Femur (tissue), 1 donor: Measurements from ENCODE around the gene ANAPC1.
"Not testable (repeated sequence)": the region's sequence is repeated elsewhere in the genome, so short reads cannot be mapped to it uniquely, and the experiment has no call there.

Experiments used
- DNase-seq: peaks from one replicate; pipeline ENCODE4 v3.0.0-alpha.2; 2017

Gene ANAPC1

DNA sequence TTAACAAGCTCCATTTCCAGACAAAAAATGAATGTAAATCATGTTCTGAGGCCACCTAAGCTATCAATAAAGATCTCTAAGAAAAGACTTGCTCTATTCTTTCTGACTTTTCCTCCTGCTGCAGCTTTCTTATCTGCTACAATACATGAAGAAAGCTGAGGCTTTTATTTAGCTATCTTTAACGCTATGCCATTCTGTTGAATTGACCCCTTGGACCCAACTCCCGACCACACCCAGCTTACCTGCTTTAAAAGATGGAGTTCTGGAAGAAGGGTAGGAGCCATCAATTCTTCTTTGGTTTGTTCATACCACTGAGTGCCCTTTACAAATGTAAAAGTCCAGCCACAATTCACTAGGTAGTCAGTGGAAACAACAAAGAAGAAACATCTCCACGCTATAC is 99.9 kb downstream of the ANAPC1 start:
- DNase-seq = not testable (repeated sequence)

DNA sequence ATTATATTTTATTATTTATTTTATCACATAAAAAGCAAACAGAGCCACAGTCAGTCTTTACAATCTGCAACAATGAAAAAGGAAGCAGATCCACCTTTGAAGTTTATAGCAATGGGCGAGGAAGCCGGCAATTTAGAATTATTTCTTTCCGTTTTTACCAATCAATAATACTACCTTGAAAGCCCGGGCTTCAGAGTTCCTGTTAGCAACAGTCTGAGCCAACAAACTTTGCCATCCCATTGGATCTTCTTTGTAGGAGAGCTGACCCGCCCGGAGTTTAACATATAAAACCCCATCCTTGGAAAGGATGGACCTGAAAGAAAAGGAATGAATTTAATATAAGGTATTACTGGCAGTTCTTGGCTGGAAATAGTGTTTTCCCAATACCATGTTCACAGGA is 101.8 kb downstream of the ANAPC1 start:
- DNase-seq = not testable (repeated sequence)

DNA sequence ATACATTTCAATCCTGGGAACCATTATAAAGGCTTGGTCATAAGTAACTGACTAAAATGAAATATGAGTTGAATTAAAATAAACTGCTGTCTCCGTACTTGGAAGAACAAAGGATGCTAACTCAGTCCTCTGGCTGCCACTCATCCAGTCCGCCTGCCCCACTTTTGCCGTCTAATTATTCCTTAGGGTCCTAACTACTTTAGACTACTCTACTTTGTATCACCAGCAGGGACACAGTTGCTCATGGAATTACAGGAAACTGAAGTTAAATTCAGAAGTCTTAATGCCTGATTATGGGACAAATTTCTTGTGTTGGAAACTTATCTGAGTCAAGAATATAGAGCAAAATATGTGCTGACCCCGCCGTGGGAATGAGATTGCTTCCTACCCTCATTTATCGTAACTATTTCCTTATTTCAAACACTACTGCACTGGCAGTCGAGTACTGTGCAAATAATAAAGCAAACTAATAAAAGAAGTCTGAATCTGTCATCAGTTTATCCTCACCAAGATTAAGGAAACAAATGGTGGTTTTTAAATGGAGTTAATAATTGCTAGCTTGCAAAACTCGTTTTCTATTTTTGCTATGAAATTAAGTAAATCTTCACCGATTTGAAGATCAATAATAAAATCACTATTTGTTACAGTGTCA is 102.4 kb downstream of the ANAPC1 start:
- not testable (repeated sequence) for DNase-seq

DNA sequence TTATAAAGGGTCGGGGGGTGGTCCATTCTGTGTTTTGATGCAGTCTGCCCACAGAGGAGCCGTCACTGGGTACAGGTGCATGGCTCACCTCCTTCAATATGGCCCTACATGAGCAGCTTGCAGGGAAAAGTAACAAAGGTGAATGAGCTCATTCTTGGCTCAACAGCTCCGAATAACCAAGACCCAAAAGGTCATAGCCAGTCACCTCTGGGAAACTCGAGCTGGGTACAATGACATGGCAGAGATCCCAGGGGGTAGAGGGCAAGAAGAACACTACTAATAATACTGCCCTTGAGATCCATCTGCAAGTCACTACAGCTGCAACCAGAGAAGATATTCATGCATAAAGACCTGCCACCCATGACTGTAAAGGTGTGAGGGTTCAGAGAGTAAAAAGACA is 106.8 kb downstream of the ANAPC1 start:
- not testable (repeated sequence) for DNase-seq

DNA sequence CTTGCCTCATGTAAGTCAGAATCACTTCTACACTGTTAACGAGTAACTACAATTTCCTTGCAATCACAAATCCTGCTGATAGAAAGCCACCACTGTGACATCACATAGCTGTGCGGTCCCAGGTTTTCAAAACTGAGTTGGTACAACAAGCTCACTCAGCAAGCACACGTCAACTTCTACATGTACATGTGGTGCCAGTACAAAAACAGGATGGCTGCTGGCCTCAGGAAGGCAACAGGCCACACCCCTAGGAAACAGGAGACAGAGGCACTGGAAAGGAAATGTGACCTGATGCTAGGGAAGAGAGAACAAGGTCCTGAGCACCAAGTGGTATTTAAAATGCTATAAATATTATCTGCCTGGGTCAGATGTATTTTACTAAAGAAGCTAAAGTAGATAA is 107.7 kb downstream of the ANAPC1 start:
- DNase-seq = not testable (repeated sequence)

DNA sequence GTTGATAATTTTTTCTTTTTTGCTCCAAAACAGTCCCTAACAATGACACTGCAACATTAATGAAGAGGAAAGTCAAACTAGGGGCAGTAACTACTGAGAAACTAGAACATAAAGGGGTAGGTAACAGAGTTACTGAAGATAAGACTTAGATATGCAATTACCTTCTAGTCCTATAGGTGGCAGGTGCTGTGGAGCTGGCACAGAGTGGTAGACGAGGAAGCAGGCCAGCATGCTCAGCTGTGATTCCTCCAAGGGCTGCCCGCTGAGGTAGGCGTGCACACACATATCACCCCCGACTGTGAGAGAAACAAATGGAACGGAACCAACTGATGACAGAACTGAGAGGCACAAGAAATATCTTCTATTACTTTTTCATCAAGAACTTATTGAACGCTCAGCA is 111.8 kb downstream of the ANAPC1 start:
- DNase-seq = not testable (repeated sequence)

DNA sequence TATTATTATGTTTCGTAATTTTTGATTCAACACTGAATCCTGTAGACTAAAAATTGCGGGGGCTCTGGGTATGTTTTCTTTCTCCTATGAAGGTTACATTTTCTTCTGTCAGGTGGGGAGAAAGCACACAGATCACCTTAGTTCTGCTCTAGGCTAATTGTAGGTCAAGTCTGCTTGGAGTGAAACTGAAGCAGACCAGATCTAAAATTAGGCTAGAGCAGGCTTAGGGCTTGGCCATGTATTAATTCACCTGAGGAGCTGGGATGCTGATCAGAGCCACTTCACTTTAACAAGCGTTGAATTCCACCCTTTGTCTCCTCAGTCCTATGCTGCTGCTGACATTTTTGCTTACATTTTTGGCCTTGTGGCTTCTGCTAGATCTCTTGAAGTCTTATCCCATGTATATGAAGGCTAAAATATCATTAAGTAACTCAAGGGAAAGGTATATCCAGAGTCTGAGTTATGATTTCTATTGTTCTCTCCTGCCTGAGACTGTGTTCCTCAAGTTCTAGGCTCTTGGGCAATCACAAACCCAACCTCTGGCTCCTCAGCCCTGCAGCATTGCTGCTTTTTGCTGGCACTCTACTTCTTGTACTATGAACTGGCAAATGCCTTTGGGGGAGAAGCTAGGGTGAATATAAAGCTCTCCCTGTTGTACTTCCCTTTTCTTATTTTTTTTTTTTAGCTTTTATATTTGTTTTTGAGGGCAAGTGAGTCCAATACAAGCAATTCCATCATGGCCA is 112.9 kb downstream of the ANAPC1 start:
- not testable (repeated sequence) for DNase-seq

DNA sequence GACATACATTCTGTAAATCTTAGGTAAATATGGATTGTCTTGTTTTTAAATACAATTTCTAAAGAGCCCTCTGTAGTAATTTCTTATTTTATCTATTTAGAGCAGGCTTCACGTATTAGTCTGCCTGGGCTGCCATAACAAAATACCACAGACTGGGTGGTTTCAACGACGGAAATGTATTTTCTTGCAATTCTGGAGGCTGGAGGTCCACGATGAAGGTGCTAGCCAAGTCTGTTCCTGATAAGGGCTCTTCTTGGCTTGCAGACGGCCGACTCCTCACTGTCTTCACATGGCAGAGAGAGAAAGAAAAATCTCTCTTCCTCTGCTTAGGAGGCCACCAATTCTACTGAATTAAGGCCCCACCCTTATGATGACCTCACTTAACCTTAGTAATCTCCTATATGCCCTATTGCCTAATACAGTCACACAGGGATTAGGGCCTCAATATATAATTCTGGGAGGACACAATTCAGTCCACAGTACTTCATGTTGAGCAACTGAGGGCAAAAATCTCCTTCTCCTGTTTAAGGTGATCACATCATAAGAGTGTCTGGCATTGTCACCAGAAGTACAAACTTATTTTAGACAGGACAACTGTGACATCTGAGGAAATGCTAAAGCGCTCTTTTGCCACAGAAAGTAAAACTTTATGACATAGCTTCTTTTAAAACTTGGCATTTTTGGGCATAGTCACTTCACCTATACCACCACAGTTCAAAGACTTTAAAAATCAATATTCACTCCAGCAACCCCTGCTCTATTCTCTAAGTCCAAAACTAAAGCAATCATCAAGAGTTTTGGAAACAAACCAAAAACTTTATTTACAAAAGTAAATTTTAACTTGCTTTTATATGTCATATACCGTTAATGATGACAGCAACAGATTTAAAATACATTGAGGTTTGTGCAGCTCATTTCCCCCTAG is 115.5 kb downstream of the ANAPC1 start:
- DNase-seq = not testable (repeated sequence)

DNA sequence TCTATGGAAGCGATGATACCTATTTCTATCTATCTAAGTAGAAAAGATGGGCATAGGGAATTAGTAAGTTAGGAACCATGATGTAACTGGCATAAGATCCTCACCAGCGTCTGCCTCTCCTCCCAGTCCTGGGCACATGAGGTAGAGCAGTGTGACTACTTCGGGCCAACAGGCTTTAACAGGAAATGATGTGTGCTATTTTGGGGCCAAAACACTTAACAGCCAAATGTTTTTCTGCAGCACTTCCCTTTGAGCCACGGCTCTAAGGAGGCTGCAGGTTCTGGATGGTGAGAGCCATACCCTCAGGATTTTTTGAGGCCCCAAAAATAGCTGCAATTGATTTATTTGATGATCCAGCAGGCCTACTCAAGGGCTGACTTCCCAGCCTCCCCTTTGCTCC is 116.9 kb downstream of the ANAPC1 start:
- not testable (repeated sequence) for DNase-seq

DNA sequence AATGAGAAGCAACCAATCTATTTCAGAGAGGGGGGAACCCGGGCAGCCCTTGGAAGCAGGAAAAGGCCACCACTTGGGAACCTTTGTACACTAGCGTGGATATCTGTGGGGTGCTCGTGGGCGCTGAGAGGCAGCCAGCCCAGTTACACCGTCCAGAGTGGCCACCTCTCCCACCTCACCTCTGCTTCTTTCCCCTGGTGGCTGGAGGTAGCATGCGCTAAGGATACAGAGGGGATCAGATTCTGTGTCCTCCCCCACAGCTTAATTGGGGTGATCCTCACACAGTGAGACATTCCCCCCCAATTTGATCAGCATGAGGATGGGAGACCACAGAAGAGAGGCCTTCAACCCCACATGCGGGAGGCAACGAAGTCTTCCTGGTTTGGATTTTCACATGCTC is 117.7 kb downstream of the ANAPC1 start:
- not testable (repeated sequence) for DNase-seq

DNA sequence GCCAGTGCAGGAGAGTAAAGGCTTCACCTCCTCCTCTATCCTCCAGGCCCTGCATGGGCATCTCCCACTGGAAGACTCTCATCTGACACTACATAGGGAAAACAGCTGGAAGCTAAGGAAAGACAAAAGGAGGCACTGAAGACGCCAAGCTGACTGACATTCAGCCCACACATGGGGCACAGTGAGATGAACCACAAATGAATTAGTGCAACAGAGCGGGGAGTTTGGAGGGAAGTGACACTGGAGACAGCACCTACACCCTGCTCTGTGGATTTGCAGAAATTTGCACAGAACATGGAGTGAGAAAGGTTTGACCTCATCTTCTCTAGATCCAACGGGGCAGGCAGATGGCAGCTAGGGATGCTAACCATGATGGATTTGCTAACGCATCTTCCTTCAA is 119.8 kb downstream of the ANAPC1 start:
- not testable (repeated sequence) for DNase-seq

DNA sequence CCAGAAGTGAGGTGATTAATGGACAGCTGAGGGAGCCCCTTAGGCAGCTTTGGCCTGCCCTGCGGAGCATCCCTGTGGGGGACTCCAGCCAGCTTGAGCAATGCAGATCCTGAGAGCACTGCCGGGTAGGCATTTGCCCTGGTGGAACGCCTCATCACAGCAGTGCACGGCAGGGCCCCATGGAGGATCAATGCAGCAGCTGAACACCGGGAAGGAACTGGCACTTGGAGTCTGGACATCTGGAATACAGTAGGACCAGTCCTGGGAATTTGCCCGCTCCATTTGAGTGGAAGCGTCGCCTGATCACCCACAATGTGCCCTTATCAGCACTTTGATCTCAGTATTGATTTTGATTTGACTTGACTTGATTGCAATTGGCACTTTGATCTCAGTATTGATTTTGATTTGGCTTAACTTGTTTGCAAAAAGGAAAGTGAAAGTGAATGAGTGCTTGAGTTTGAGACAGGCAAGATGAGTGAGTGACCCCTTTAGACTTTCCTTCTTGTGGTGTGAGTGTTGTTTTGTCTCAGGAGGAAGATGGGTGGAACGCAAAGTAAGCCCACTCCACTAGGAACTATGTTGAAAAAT is 123.2 kb downstream of the ANAPC1 start:
- DNase-seq = not testable (repeated sequence)

DNA sequence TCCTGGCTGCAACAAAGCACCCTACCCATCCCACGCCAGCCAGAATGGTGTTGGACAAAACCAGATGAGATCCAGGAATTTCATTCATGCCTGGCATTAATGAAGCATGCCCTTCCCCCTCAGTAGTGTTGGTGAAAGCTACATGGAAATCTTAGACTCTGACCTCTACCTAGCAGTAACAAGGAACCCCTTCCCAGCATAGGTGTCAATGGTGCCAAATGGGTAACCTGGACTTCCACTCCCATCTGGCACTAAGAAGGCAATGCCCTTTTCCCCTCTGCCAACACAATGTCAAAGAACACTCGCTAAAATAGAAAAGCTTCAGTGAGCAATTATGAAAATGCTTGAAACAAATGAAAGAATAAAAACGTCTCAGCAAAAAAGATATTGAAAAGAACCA is 131.5 kb downstream of the ANAPC1 start:
- DNase-seq = not testable (repeated sequence)

DNA sequence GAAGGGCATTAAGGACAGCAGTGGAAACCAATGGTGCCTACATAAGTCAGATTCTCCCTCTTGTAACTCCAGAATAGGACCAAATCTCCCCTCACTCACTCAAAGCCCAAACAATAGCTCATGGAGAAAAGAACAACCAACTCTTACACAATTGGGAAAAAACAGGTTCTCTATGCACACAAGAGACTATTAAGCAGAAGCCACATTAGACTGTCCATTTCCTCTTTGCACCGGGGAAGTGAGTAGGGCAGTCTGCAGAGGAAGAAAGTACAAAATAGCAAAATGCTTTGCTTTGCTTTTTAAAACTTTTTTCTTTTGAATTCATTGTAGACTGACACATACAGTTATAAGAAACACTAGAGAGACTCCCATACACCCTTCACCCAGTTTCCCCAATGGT is 133.4 kb downstream of the ANAPC1 start:
- not testable (repeated sequence) for DNase-seq

DNA sequence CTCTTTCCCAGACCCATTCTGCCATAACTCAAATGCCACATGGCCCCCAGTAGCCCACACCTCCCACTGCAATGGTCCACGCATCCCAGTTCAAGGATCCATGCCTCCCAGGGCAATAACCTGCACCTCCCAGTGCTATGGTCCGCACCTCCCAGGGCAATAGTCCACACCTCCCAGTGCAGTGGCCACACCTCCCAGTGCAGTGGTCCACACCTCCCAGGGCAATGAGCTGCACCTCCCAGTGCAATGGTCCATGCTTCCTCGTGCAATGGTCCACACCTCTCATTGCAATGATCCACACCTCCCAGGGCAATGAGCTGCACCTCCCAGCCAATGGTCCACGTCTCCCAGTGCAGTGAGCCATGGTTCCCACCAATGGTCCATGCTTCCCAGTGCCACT is 135.6 kb downstream of the ANAPC1 start:
- not testable (repeated sequence) for DNase-seq

DNA sequence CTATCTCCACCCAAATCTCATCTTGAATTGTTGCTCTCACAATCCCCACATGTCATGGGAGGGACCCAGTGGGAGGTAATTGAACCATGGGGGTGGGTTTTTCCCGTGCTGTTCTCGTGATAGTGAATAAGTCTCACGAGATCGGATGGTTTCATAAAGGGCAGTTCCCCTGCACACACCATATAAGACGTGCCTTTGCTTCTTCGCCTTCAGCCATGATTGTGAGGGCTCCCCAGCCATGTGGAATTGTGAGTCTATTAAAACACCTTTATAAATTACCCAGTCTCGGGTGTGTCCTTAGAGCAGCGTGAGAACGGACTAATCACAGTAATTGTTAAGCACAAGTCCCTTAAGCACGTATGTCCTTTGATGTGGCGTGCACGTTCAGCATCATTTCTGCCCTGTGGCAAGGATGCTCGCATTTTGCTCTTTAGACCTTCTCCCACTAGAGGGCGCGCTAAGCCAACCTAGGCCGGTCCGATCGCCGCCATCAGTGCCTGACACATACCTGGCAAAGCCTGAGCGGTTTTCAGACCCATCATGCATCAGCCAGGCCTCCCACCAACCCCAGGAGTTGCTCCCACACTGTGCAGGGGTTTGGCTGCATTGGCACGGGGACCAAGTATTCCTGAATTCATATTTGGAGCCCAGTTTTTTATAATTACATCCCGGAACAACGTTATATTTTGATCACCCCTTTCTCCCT is 136.4 kb downstream of the ANAPC1 start:
- not testable (repeated sequence) for DNase-seq

DNA sequence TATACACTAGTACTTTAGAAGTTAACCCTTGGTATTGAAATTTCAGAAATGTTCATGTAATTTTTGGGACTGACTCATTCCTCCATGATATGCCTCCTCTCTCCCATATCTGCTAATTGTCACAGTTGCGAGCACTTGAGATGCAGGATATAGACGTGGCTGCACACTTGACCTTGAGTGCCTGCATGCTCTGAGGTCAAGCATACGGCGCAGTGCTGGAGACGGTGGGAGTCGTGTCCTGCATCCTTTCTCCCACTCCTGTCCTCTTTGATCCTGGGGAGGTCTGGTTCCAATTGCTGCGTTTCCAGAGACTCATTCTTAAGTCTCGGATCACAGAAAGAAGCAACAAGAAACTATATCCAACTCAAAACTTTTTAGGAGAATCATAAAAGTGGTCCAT is 139.2 kb downstream of the ANAPC1 start:
- not testable (repeated sequence) for DNase-seq

DNA sequence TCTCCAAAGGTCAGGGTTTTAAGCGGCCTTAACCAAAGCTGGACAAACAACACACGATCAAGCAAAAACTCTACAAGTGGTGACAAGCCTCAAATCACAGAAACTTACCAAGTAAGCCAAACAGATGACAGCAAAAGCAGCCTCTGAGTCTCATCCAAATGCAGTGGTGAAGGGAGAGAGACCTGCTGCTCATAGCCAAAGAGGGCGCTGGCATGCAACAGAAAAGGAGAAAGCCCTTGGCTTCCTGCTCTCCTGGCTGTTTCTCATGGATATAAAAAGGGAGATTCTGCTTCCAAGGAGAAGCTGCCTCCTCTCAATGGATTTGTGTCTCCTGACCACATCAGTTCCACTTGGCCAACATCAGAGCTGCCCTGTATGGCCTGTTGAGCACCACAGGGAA is 142.5 kb downstream of the ANAPC1 start:
- DNase-seq = not testable (repeated sequence)

DNA sequence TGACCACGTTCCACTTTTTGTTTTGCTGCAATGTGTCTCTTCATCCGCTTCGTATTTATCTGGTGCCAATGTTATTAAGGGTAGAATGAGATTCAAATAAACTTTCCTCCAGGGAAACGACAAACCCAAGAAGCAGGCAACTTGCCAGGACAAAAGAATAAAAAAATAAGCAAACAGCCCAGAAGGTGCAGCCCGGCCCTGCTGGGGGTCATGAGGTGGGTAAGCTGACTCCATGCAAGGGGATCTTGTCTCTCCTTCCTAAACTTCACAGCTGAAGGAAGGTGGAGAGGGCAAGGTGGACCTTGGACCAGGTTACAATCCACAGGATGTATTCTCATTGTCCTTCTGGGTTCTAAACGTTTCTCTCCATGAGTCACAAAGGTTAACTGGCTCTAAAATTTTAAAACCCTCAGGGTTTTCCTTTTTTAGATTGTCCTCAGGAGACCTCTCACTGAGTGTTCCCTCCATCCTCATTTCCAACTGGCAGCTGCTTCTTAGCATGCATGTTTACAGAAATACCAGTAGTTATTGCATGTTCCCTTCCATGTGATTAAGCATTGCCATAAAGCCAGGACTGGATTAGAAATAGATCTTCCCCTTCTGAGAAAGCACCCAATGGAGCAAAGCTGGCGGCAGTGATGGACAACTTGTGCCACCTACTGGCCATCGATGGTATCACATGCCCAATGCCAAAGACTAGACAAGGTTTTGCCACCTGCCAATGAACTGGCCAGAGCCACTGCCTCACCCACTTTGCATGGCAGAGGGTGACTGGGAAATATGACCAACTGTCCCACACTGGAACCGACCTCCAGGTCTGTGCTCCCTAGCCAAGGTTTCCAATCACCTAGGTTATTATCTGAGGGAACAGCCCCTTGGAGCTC is 147.9 kb downstream of the ANAPC1 start:
- DNase-seq = not testable (repeated sequence)

DNA sequence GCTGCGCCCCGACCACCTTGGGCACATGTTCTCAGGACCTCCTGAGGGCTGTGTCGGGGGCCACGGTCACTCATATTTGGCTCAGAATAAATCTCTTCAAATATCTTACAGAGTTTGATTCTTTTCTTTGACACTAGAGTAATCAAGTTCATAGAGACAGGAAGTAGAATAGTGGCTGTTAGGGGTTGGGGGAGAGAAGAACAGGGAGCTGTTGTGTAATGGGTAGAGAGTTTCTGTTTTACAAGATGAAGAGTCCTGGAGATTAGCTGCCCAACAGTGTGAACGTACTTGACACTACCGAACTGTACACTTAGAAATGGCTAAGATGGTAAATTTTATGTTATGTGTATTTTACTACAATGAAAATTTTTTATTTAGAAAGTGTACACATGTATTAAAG is 148.6 kb downstream of the ANAPC1 start:
- DNase-seq = not testable (repeated sequence)

DNA sequence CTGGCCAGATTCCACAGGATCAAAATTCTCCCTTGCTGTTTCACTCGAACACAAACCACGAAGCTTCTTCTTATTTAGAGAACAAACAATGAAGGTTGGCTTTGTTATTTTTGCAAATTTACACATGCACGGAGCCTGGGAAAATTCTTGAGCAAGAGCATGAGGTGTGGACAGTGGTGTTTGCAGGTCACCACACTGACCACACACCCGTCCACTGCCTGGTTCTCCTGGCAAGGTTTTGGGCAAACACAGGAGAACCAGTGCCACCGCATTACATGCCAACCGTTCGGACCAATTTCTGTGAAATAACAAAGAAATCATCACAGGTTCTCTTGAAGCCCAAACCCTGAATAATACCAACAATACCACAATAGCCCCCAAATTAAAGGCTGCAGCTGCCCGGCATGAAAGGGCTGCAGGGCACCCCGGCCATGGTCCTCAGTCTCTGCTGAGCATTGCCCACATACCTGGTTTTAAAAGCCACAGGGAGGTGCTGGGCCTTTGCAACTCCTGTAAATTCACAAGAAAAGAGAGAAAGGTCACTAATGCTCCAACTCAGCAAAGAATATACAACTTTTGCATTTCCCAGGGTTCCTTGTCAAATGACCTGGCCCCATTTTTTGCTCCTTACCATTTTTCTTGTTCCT is 154.1 kb downstream of the ANAPC1 start:
- DNase-seq = not testable (repeated sequence)
